ENCODE measurements around the gene IP6K3.

- TF ChIP-seq CTCF (IDR thresholded peaks at IDR 0.05) (no peak), POLR2A (IDR thresholded peaks at IDR 0.05) (no peak)
Measured at GRCh38 chr6:33772902-33773472, 26.3 kb upstream of the IP6K3 start.

Measured in testis (tissue), 2 donors.